ENCODE data around the gene EPS8L3.

EPS8L3 gene

DNA sequence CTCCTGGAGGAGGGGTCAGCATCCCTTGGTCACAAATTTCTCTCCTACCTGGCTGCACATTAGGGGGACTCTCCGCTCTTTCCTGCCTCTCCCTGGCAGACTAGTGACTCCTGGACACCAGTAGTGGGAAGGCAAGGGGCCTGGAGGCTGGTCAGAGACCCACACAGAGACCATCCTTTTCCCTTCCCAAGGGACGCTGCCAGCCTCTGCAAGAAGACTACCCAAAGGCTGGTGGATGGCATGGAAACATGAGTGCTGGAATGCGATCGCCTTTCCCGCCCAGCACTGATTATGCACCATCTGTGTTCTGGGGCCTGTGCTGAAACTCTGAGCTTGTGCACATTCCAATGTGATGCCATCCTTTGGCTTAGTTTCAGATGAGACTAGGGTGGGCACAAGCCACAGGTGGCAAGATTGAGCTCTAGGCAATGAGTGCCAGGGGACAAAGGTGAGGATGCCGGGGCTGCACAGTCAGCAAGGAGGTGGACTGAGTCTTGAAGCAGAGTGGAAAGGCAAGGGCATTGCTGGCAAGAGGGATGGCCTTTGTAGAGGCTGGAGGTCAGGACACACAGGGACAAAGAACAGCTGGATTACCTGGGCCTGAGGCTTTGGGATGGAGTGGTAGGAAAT is 12.6 kb upstream of the EPS8L3 start:
- Histone ChIP-seq H3K4me1 (ENCODE audit: control insufficient read depth, insufficient read depth, low read length) (peaks cover 4% of the 10 kb centered on the region; the same call in 1 of the 2 replicates), H3K4me3 (ENCODE audit: low read depth, low read length) (no peak overlapping the region), H3K9me3 (ENCODE audit: control insufficient read depth, insufficient read depth, low read depth, low read length) (peaks cover 8% of the 10 kb centered on the region; the same call in 1 of the 2 replicates), H3K9ac (ENCODE audit: low read length) (no peak overlapping the region), H3K27me3 (ENCODE audit: control insufficient read depth, insufficient read depth, low read length) (no peaks in the 10 kb centered on the region), H3K36me3 (ENCODE audit: control insufficient read depth, insufficient read depth, low read length) (no peaks in the 10 kb centered on the region), H3K27ac (ENCODE audit: low read depth, low read length) (no peak overlapping the region)

DNA sequence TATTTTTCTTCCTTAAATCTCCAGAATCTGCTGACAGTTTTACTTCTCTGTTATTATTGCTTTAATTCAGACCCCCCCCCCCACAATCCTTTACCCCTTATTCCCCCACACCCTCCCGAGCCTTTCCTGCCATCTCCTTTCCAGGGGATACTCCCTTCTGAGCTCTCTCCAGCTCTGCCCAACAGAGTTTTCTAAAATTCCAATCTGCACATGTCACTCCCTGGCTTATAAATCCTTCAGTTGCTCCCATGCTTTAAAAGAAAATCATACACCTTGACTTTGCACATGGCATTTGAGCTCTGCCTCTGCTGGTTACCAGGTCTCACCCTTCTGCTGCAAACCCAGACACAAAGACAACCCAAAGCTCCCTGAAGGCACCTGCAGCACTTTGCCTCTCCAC is 11.7 kb upstream of the EPS8L3 start:
- no peaks in the 10 kb centered on the region for H3K36me3 ChIP-seq (ENCODE audit: control insufficient read depth, insufficient read depth, low read length)
- H3K9me3 ChIP-seq (ENCODE audit: control insufficient read depth, insufficient read depth, low read depth, low read length), result no peaks in the 10 kb centered on the region
- no peaks in the 10 kb centered on the region for H3K27me3 ChIP-seq (ENCODE audit: control insufficient read depth, insufficient read depth, low read length)
- H3K9ac ChIP-seq (ENCODE audit: low read length), result no peak overlapping the region
- H3K4me3 ChIP-seq (ENCODE audit: low read depth, low read length), result no peak overlapping the region
- peaks cover 9% of the 10 kb centered on the region; the same call in 1 of the 2 replicates for H3K4me1 ChIP-seq (ENCODE audit: control insufficient read depth, insufficient read depth, low read length)
- no peak overlapping the region for H3K27ac ChIP-seq (ENCODE audit: low read depth, low read length)

- Histone ChIP-seq H3K36me3 (ENCODE audit: control insufficient read depth, insufficient read depth, low read length) (no peaks in the 10 kb centered on the region), H3K27ac (ENCODE audit: low read depth, low read length) (no peak overlapping the region), H3K9me3 (ENCODE audit: control insufficient read depth, insufficient read depth, low read depth, low read length) (no peaks in the 10 kb centered on the region), H3K4me3 (ENCODE audit: low read depth, low read length) (no peak overlapping the region), H3K27me3 (ENCODE audit: control insufficient read depth, insufficient read depth, low read length) (no peaks in the 10 kb centered on the region), H3K9ac (ENCODE audit: low read length) (no peak overlapping the region), H3K4me1 (ENCODE audit: control insufficient read depth, insufficient read depth, low read length) (peaks cover 12% of the 10 kb centered on the region; the same call in 1 of the 2 replicates)
Observed at GRCh38 chr1:109773900-109774485, 10.3 kb upstream of the EPS8L3 start.

DNA sequence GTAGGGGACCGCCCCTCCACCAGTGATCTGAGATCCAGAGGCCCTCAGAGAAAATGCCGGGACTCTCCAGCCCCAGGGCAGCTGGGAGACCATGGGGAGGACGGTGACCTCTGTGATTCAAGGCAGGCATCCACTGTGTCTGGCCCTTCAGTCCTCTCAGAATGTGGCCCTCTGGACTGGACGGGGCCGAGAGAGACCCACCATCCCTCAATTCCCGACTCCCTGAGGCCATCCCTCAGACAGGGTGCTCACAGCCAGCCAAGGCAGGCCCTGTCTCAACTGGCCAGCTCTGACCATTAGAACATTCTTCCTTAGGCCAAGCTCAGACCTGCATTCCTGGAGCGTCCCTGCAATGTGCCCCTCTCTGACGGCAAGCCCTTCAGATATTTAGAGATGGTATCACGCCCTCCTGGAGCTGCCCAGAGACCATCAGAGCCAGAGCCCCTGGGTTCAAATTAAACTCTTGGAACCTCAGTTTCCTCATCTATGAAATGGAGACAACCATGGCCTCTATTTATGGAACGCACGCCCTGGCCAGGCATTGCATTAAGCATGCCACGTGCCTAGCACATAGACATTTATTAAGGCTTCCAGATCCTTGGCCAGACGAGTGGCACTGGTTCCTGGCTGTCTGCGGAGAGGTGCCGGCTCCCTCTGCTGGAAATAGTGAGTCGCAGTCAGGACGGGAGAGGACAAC is 9.6 kb upstream of the EPS8L3 start:
- H3K4me3 ChIP-seq (ENCODE audit: low read depth, low read length), result no peak overlapping the region
- H3K27ac ChIP-seq (ENCODE audit: low read depth, low read length), result no peak overlapping the region
- H3K9ac ChIP-seq (ENCODE audit: low read length), result no peak overlapping the region
- no peaks in the 10 kb centered on the region for H3K27me3 ChIP-seq (ENCODE audit: control insufficient read depth, insufficient read depth, low read length)
- H3K4me1 ChIP-seq (ENCODE audit: control insufficient read depth, insufficient read depth, low read length), result peaks cover 12% of the 10 kb centered on the region; the same call in 1 of the 2 replicates
- H3K36me3 ChIP-seq (ENCODE audit: control insufficient read depth, insufficient read depth, low read length), result no peaks in the 10 kb centered on the region
- H3K9me3 ChIP-seq (ENCODE audit: control insufficient read depth, insufficient read depth, low read depth, low read length), result no peaks in the 10 kb centered on the region

DNA sequence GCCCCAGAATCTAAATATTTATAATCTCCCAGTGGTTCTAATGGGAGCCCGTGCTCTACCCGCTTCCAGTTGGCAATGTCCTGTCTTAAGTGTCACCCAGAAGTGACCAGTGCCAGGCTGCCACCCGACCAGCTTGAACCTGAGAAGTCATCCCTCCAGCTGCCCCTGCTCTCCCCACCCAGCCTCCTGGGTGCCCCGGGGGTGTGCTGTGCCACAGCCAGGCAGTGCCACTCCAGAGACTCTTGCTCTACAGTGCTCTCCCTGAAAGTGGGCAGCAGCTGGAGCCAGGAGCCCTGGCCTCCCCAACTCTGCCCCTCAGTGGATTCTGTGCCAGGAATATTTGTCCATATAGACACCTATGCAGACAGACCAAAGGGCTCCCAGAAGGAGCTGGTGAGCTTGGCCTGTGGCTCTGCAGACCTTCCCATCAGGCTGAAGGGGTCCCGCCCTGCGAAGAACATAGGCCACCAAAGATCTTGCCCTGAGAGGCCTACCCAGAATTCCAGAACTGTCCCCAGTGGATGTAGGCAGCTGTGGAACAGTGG is 9.0 kb upstream of the EPS8L3 start:
- Histone ChIP-seq H3K27ac (ENCODE audit: low read depth, low read length) (no peak overlapping the region), H3K4me1 (ENCODE audit: control insufficient read depth, insufficient read depth, low read length) (peaks cover 12% of the 10 kb centered on the region; the same call in 1 of the 2 replicates), H3K36me3 (ENCODE audit: control insufficient read depth, insufficient read depth, low read length) (no peaks in the 10 kb centered on the region), H3K9me3 (ENCODE audit: control insufficient read depth, insufficient read depth, low read depth, low read length) (no peaks in the 10 kb centered on the region), H3K9ac (ENCODE audit: low read length) (no peak overlapping the region), H3K4me3 (ENCODE audit: low read depth, low read length) (no peak overlapping the region), H3K27me3 (ENCODE audit: control insufficient read depth, insufficient read depth, low read length) (no peaks in the 10 kb centered on the region)

DNA sequence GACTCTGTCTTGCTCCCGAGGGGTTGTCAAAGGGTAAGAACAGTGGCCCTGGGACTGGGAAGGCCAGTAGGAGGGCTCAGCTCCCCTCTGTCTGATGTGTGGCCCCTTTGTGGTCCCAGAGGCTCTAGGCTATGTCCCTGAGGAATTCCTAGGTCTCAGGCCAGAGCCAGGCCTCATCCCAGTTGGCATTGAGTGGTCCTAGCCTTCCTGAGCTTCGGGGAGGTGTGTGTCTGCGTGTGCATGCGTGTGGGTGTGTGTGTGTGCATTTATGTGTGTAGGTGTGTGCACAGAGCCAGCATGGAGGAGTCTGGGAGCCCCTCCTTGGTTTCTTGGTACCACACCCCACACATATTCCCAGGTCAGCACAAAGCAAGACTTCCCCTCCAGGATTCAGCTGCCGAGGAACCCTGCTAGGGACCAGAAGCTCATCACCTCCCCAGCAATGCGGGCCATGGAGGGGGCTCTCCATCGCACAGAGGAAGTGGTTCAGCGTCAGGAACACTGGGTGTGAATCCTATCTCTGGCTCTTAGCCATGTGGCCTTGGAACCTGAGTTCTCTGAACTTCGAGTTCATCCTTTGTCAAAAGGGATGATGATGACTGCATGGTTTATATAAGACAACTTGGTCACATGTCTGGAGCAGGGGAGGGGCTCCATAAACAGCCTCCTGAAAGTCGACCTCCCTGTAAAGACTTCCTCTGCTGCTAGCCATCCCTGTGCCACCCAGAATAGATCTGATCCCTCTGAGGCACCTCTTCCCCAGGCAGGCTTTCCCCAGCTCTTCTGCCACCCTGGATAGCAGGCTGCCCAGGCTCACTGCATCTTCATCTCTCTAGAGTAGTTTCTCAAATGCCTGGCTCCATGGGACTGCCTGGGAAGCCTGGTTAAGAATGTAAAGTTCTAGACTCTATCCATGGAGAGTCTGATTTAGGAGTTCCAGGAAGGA is 8.3 kb upstream of the EPS8L3 start:
- no peaks in the 10 kb centered on the region for H3K9me3 ChIP-seq (ENCODE audit: control insufficient read depth, insufficient read depth, low read depth, low read length)
- no peak overlapping the region for H3K4me3 ChIP-seq (ENCODE audit: low read depth, low read length)
- H3K9ac ChIP-seq (ENCODE audit: low read length), result no peak overlapping the region
- H3K27ac ChIP-seq (ENCODE audit: low read depth, low read length), result no peak overlapping the region
- no peaks in the 10 kb centered on the region for H3K36me3 ChIP-seq (ENCODE audit: control insufficient read depth, insufficient read depth, low read length)
- peaks cover 8% of the 10 kb centered on the region; the same call in 1 of the 2 replicates for H3K4me1 ChIP-seq (ENCODE audit: control insufficient read depth, insufficient read depth, low read length)
- no peaks in the 10 kb centered on the region for H3K27me3 ChIP-seq (ENCODE audit: control insufficient read depth, insufficient read depth, low read length)

- no peak overlapping the region for H3K9ac ChIP-seq (ENCODE audit: low read length)
- H3K4me1 ChIP-seq (ENCODE audit: control insufficient read depth, insufficient read depth, low read length), result peaks cover 8% of the 10 kb centered on the region; the same call in 1 of the 2 replicates
- no peak overlapping the region for H3K27ac ChIP-seq (ENCODE audit: low read depth, low read length)
- no peaks in the 10 kb centered on the region for H3K36me3 ChIP-seq (ENCODE audit: control insufficient read depth, insufficient read depth, low read length)
- peaks cover 2% of the 10 kb centered on the region; the same call in 1 of the 2 replicates for H3K27me3 ChIP-seq (ENCODE audit: control insufficient read depth, insufficient read depth, low read length)
- no peak overlapping the region for H3K4me3 ChIP-seq (ENCODE audit: low read depth, low read length)
- H3K9me3 ChIP-seq (ENCODE audit: control insufficient read depth, insufficient read depth, low read depth, low read length), result no peaks in the 10 kb centered on the region
Observed at GRCh38 chr1:109770331-109771095, 6.8 kb upstream of the EPS8L3 start.

DNA sequence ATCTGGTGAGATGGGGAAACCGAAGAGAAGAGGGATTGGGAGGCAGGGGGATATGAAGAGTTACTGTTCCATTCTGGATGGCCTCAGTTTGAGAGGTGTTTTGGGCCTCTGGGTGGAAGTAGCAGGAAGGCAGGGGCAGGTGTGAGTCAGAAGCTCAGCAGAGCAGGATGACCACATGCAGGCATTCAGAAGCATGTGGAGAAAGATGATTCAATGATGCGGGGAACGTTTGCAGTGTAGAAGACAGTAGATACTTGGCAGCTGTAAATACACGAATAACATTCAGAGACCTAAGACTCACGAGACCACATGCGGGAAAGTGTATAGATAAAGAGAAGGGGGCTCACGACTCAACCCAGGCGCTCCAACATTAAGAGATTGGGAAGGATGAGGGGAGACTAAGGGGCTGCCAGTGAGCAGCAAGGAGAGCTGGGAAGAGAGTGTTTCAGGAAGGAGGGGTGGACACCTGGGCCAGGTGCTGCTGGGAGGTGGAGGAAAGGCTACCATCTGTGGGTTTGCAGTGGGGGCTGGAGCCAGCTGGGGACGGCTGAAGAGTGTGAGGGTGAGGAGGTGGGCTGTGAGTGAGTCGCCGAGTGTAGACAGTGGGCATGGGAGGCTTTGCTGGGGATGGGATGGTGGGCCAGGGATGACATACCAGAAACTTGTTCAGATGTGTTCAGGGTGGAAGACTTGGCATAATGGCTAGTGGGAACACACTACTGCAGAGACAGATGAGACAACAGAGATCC is 5.8 kb upstream of the EPS8L3 start:
- Histone ChIP-seq H3K4me1 (ENCODE audit: control insufficient read depth, insufficient read depth, low read length) (peaks cover 8% of the 10 kb centered on the region; the same call in 1 of the 2 replicates), H3K36me3 (ENCODE audit: control insufficient read depth, insufficient read depth, low read length) (no peaks in the 10 kb centered on the region), H3K9me3 (ENCODE audit: control insufficient read depth, insufficient read depth, low read depth, low read length) (no peaks in the 10 kb centered on the region), H3K27me3 (ENCODE audit: control insufficient read depth, insufficient read depth, low read length) (peaks cover 2% of the 10 kb centered on the region; the same call in 1 of the 2 replicates), H3K9ac (ENCODE audit: low read length) (no peak overlapping the region), H3K27ac (ENCODE audit: low read depth, low read length) (no peak overlapping the region), H3K4me3 (ENCODE audit: low read depth, low read length) (no peak overlapping the region)

DNA sequence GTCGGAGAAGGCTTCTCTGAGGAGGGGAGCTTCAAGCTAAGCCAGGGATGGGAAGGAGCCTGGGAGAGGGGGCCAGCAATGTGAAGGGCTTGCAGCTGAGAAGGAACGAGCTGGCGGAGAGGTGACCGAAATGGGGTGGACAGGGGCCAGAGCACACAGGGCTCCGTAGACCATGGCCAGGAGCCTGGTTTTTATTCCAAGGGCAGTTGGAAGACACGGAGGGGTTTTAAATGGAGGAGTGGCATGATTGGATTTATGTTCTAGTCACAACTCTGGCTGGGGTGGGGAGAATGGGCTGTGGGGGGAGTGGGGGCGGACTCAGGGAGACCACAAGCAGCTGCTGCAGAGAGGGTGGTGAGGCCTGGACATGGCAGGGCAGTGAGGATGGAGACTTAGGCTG is 5.1 kb upstream of the EPS8L3 start:
- no peaks in the 10 kb centered on the region for H3K9me3 ChIP-seq (ENCODE audit: control insufficient read depth, insufficient read depth, low read depth, low read length)
- H3K9ac ChIP-seq (ENCODE audit: low read length), result no peak overlapping the region
- no peaks in the 10 kb centered on the region for H3K36me3 ChIP-seq (ENCODE audit: control insufficient read depth, insufficient read depth, low read length)
- no peak overlapping the region for H3K27ac ChIP-seq (ENCODE audit: low read depth, low read length)
- peaks cover 2% of the 10 kb centered on the region; the same call in 1 of the 2 replicates for H3K27me3 ChIP-seq (ENCODE audit: control insufficient read depth, insufficient read depth, low read length)
- peaks cover 8% of the 10 kb centered on the region; the same call in 1 of the 2 replicates for H3K4me1 ChIP-seq (ENCODE audit: control insufficient read depth, insufficient read depth, low read length)
- H3K4me3 ChIP-seq (ENCODE audit: low read depth, low read length), result no peak overlapping the region

Data from HUES6 (cell line).